ENCODE measurements around the gene WWOX.

The WWOX gene

DNA sequence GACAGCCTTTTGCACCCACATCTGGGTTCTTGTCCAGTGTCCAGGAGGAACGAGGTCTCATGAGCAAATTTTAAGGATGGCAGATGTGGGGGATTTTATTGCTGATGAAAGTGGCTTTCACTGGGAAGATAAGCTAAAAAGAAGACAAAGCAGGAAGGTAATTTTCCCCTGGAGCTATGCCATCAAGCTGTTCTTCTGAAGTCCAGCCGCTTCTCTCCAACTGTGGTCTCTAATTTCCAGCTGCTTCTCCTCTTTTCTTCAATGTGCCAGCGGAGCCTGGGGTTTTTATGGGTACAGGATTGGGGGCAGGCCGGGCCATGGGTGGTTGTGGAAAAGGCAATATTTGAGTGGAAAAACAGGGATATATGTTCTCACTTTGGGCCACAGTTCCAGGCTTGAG, 430.8 kb downstream of the WWOX start:
- DNase-seq (ENCODE audit: low read depth), result no peak

DNA sequence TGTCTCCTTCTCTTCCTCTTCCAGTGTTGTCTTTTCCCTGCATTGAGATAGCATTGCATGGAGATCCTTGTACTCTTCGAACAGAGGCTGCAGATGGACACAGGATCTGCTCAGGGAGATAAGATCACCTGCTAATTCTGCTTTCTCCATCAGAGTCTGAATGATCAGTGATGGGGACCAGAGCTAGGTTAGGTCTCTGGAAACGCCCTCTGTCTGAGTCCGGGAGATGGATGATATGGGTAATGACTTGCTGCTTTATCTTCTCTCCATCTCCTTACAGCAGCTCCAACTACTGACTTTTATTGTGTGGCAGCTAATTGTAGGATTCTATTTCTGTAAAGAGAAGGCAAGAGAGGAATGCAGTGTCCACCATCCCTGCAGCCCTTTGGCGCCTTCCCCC, 435.6 kb downstream of the WWOX start:
- no peak for DNase-seq (ENCODE audit: low read depth)

DNA sequence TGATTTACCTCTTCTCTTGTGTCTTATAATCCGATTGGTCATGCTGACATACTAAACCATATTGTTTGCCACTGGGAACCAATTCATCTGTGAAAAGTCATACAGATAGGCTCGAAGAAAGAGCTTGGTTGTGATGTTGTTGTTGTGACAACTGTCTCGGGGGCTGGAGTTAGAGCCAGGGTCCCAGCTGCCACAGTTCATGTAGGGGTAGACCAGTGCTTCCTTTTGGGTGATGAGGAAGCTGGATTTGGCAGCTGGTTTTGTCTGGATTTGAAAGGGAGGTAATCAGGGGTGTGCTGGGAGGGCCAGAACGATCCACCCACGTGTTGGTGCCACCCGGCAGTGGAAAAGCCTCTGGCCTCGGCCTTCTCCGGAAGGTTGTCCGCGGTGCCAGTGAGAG, 438.1 kb downstream of the WWOX start:
- no peak for DNase-seq (ENCODE audit: low read depth)

DNA sequence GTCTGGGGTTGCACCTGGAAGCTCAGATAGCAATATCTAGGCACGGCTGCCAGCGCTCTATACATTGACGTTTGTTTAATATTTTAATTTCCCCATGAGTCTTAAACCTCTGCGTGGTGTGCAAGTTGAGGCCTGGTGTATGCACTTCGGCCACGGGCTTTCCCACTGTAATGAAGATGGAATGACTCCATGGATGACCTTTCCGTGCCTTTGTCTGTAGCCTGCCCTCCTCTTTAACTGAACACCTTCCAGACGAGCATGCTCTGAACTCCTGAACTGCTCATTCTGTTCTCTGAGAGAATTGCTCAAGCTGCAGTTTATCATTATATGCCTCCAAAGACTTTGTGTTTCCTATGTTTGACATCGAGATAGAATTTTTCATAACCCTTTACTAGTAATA, 438.8 kb downstream of the WWOX start:
- DNase-seq (ENCODE audit: low read depth), result no peak

DNA sequence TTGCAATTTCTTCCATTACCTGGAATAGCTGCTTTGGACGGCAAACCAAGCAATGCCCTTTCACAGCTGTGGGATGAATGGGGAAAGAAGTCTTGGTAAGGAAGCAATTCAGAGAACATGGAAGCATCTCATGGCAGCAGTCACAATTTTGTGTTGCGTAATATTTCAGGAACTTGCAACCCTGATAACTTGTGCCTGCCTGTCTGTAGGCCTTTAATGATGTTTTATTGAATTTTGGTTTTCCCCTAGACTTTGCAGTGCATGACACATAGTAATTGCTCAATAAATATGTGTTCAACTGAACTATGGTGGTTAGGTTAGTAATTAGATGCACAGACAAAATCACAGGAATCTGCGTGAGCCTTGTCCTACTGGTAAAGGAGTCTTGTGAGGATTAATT, 439.5 kb downstream of the WWOX start:
- DNase-seq (ENCODE audit: low read depth), result no peak

DNA sequence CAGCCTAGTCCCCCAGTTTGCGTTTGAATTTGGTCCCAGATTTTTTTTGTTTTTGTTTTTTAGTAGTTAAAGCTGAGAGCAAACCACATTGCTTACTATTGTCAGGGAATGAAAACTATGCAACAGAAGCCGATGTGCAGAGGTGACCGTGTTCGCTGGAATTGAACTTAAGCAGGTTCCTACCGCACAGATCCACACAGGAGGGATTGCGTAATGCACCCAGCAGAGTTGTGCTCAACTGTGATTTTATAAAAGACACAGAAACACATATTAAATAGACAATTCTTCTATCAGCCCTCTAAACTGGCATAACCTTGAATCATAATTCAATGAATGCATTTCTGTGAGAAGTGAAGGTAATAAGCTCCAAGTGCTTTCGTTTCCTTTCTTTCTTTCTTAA, 443.0 kb downstream of the WWOX start:
- DNase-seq (ENCODE audit: low read depth), result no peak

DNA sequence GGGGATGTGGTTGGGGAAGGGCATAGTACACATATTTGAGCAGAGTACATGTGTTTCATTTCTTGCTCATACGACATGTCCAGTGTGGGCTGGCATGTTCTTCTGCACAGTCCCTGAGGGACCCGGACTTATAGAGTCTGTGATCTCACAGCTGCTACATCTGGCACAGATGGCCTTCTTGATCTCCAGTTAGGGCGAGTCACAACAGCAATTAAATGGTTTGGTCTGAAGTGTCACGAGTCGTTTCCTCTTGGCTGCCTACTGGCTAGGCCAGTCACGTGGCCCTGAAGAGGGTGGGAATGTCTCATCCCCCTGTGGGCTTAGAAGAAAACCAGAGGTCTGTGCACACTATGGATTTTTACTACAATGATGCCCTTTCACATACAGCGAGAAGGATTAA, 443.6 kb downstream of the WWOX start:
- no peak for DNase-seq (ENCODE audit: low read depth)

DNA sequence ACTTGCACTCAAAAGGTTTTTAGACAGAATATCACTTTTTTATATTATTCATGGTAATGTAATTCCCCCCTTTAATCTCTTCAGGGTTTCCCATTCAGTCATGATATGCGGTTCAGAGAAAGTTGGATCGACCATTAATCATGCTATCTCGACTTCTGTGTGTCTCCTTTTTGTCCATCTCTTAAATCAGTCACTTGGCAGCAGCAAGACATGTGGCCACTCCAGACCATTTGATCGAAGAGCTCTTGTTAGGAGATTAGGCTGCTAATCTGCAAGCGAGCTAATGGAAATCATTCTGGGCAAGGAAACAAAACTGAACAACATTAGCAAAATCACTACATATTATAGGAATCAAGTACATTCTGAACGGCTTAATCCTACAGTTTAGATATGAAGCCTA, 449.9 kb downstream of the WWOX start:
- DNase-seq (ENCODE audit: low read depth), result no peak

DNA sequence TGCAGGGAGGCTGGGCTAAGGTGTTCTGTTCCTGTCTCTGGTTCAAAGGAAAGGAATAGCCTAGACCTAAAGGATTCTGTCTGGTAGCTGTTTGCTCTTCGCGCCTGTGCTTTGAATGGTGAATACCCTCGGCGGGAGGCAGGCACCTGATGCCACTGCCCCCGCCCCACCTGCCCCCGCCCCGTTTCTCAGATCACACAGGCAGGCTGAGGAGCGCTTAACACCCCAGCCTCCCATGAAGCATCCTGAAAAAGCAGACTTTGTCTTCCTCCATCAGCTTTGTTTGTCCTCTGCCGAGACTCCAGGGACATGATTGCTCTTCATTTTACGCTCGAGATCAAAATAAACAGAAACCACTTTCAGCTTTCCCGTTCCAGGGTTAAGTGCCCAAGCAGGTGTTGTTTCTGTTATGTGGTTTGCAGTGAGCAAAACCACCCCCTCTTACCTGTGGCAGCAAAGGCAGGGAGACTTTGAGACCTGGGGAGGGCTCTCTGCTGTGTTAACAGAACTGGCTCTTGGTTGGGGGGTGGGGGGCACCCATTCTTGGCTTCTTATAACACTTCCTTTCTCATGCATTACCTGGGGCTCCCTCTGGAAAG, 452.1 kb downstream of the WWOX start:
- DNase-seq (ENCODE audit: low read depth), result no peak

DNA sequence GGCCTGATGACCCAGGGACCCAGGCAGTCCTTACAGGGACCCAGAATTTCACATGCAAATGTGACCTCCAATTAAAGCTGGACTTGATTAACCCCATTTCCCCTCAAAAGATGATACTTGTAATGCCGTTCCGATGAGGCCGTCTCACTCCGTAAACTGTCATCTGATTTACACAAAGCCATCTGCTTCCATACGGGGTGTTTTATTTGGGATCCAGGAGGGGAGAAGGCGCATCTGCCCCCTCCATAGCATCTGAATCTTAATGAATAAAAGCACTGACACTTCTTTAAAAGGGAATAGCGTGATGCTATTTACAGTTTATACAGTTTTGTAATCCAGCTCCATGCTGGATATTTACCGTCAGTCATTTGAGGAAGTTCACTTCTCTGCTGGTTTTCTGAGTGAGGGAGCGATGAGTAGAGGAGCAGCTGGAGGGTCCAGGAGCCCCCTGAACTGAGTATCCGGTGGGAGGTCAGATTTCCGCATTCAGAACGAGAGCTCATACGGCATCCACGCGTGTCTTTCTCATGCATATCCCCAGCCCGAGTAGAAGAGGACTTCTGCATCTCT, 452.7 kb downstream of the WWOX start:
- no peak for DNase-seq (ENCODE audit: low read depth)

DNA sequence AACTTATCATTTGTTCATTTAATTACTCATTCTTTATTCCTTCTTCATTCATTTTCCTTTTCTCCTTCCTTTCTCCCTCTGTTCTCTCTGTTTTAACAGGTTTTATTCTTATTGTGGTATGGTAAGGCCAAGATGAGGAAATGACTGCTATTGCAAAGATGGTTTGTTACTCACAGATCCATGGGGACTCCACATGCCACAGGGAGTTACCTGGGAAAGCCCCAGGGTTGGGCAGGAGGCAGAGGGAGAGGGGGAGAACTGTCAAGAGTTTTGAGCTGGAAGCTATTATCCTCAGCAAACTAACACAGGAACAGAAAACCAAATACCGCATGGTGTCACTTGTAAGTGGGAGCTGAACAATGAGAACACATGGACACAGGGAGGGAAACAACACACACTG, 453.3 kb downstream of the WWOX start:
- DNase-seq (ENCODE audit: low read depth), result no peak

DNA sequence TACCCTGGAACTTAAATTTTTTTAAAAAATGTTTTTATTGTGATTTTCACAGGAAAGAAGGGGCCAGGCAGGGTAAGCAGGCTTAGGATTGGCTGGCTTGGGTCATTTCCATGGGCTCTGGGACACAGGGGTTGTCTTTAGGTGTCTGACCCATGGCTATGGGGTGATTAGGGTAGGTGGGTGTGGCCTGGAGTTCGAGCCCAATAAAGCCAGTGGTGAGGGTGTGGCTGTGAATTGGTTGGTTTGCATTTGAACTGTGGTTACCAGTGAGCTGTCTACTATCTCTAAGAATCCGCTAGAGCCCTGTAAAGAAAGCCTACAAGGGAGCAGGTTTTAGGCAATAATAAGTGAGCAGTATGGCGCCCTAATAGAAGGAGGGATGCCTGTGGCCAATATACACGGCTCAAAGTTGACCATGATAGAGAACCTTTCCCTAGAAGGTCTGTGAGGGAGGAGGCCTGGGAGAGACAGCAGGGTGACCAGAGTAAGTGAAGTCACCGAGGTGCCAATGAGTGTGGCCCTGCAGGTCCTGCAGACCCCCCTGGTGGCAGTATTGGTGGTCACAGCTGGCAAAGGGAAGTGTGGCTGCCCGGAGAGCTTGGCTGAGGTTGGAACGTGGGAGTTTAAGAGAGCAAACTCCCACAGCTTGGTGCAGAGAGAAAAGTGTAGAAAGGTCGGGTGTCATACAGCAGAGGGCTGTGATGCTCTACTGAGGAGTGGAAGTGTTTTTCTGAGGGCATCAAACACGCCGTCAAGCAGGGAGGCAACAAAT, 454.0 kb downstream of the WWOX start:
- no peak for DNase-seq (ENCODE audit: low read depth)

DNA sequence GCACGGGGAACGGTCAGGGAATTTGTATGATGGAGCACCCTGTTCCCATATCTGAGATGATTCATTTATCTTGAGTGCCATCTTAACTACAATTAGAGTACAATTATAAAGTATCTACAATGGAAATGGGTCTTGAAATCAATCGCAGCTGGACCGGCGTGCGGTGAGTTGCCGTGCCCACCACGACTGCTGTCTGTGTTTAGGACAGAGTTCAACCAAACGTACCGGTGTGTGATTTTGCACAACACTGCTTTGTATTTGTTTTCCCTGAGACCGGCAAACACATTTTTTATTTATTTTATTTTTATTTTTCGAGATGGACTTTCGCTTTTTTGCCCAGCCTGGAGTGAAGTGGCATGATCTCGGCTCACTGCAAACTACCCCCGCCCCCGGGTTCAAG, 457.0 kb downstream of the WWOX start:
- DNase-seq (ENCODE audit: low read depth), result no peak

DNA sequence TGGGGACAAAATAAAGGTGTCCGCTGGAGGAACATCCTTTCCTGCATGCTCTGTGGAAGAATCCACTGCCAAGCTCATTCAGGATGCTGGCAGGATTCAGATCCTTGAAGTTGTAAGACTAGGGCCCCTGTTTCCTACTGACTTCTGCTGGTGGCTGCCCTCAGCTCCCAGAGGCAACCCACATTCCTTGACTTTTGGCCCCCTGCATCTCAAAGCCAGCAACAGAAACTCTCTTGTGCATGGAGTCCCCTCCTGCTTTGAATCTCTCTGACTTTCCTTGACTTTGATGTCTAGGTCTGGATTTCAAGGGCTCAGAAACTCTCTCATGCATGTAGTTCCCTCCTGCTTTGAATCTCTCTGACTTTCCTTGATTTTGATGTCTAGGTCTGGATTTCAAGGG, 461.5 kb downstream of the WWOX start:
- no peak for DNase-seq (ENCODE audit: low read depth)

DNA sequence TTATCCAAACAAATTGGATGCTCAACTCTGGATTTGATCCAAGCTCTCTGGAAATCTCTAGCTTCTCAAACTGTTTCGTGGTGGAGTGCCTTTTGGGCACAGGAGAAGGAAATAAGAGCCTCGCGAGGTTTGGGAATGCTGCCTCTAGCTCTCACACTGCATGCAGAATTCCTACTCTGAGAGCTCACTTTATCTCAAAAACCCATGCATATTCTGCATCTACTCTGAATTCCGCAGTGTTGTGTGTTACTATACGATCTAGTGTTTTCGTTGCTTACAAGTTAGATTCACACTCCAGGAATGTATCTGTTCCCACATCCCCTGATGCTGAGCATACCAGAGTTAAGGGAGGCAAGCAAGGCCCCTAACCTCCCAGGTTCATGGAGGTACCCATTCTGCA, 462.7 kb downstream of the WWOX start:
- no peak for DNase-seq (ENCODE audit: low read depth)

DNA sequence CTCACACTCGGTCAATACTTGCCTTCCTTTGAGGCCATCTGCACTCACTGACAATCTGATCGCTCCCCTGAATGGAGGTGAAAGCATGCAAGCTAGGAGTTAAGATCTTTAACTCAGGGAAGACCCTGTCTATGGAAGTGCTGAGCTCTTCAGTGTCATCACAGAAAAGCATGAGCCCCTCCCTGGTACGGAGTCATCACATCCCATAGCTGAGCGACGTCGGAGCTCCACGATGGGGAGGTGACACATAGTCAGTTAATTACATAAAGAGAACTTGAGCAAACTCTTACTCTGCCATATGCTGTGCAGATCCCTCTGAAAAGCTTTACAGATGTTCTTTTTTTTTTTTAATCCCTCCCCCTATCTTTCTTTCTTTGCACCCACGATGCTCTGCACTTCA, 463.2 kb downstream of the WWOX start:
- no peak for DNase-seq (ENCODE audit: low read depth)

DNA sequence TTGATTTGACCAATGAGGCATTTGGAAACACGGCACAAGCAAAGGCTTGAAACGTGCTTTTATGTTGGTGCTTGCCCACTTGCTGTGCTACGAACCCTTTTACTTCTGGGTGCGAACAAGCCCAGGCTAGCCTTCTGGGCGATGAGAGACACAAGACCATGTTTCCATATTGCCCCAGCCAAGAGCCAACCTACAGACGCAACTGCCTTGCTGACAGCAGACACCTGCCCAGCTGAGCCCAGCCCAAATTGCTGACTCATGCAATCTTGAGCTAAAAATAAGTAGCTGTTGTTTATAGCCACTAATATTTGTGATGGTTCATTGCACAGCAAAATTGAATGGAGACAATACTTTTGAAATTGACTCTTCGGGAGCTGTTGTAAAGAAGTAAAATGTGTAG, 464.5 kb downstream of the WWOX start:
- no peak for DNase-seq (ENCODE audit: low read depth)

DNA sequence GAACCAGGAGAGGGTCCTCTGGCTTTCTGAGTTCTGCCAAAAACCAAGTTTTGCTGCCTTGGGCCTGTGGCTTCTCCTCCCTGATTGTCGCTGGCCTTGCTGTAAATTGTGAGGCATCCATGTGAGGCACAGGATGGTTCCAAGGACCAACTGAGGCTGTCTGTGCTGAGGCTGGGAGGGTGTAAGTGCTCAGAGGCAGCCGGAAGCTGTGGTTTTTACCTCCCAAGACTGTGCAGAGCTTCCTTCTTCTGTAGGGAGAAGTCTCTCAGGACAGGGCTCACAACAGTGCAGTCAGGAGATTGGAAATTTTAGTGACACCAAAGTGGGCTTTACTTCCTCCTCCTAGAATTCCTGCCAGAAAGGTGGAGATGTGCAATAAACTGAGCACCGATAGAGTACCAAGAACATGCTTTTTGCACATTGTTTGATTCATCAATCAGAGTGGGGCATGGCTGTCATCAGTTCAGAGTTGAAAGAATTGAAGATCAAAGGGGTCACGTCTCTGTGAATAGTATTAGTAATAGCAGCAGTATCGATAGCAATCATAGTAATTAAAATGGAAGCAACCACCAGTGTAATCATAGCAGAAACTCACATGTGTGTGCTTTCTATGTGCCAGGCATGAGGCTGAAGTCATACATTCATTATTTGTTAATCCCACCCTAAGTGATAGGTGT, 467.1 kb downstream of the WWOX start:
- no peak for DNase-seq (ENCODE audit: low read depth)

DNA sequence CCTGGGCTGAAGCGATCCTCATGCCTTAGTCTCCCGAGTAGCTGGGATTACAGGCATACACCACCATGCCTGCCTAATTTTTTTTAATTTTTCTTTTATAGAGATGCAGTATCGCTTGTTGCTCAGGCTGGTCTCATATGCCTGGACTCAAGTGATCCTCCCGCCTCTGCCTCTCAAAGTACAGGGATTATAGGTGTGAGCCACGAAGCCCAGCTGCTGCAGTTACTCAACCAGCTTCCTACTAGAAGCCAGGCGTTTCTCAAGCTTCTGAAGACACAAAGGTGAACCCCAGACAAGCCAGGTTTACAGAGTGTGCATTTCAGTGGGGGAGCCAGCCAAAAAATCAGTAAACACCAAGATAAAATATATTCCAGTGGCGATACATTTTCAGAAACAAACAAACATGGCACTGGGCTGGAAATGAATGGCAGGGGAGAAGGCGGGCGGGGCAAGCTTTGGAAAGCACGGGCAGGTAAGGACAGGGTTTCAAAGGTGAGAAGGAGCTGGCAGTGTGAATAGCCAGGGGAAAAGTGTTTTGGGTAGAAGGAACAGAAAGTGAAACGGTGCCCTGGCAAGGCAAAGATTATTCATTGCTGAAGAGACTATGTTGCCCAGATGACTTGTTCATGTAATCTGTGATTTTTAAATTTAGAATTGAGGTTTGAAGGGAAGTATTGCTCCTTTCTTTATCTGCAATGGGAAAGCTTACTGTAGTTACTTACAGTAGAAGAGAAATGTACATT, 471.1 kb downstream of the WWOX start:
- DNase-seq (ENCODE audit: low read depth), result no peak

DNA sequence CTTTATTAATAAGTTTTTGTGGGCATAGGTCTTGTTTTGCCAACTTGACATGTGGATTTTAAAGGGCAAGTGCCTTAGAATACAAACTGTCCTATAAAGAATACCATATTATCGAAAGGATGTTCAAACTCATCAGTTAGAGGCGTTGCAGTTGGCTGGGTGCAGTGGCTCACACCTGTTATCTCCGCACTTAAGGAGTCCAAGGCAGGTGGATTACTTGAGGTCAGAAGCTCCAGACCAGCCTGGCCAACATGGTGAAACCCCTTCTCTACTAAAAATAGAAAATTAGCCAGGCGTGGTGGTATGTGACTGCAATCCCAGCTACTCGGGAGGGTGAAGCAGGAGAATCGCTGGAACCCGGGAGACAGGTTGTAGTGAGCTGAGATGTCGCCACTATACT, 472.0 kb downstream of the WWOX start:
- no peak for DNase-seq (ENCODE audit: low read depth)

DNA sequence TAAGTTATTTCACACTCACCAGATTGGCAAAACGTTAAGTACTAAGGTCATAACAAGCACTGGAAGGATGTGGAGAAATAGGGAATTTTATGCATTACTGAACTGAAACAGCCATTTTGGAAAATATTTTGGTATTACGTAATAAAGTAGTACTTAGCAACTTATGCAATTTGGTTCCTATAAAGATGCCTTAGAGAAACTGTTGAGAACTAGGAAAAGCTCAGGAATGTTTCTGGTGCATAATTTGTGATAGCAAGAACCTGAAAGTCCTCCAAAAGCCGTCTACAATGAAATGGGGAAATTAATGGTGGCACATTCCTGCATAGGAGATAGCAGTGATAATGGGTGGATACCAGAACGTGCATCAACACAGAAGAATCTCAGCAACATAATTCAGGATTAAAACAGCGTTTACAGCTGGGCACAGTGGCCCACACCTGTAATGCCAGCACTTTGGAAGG, 472.5 kb downstream of the WWOX start:
- DNase-seq (ENCODE audit: low read depth), result no peak

DNA sequence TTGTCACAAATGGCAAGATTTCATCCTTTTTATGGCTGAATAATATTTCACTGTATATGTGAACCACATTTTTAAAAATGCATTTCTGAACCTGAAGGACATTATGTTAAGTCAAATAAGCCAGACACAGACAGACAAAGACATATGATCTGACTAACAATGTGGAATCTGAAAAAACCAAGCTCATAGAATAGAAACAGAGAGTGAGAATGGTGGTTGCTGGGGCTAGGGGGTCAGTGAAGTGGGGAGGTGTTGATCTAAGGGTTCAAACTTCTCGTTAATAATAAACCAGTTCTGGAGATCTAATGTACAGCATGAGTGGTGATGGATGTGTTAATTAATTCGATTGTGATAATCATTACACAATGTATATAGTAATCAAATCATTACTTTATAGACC, 475.1 kb downstream of the WWOX start:
- no peak for DNase-seq (ENCODE audit: low read depth)

Data from CMK (cell line).